Stimulated activated memory B cell treated with anti-CD40 and anti-IgM and Interleukin-4, amounts not matched to agents 10 μg/mL and 1 μg/mL and 100 μg/mL, for 72 hours (primary cell): ENCODE data around the gene AREG.

ENCODE experiments used
- ATAC-seq: fragments of 150-1000 bp; cut with Tn5 transposase; 2 replicates; pipeline ENCODE4 v1.10.0; 2021
- H3K27ac Mint-ChIP-seq: one replicate; pipeline ENCODE4 v1.8.0; 2022; ENCODE audit warnings: mild to moderate bottlenecking, mixed read lengths
- H3K27me3 Mint-ChIP-seq: one replicate; pipeline ENCODE4 v1.8.0; 2022; ENCODE audit warnings: mixed read lengths
- H3K36me3 Mint-ChIP-seq: one replicate; pipeline ENCODE4 v1.8.0; 2022; ENCODE audit warnings: mixed read lengths
- H3K4me1 Mint-ChIP-seq: one replicate; pipeline ENCODE4 v1.8.0; 2022; ENCODE audit warnings: mixed read lengths
- H3K4me3 Mint-ChIP-seq: one replicate; pipeline ENCODE4 v1.8.0; 2022; ENCODE audit warnings: mild to moderate bottlenecking, moderate library complexity, mixed read lengths
- H3K9me3 Mint-ChIP-seq: one replicate; pipeline ENCODE4 v1.8.0; 2022; ENCODE audit warnings: mixed read lengths

The AREG gene

GRCh38 chr4:74447636-74448233 lies 2.8 kb downstream of the AREG start:
- no peak overlapping the region for H3K27ac Mint-ChIP-seq
- H3K9me3 Mint-ChIP-seq, result no peaks in the 10 kb centered on the region
- H3K27me3 Mint-ChIP-seq, result no peaks in the 10 kb centered on the region
- H3K36me3 Mint-ChIP-seq, result peaks cover 2% of the 10 kb centered on the region
- H3K4me1 Mint-ChIP-seq, result no peaks in the 10 kb centered on the region
- H3K4me3 Mint-ChIP-seq, result no peak overlapping the region
- no peak for ATAC-seq

- Mint-ChIP-seq H3K27ac (no peak overlapping the region), H3K4me3 (no peak overlapping the region), H3K9me3 (no peaks in the 10 kb centered on the region), H3K27me3 (no peaks in the 10 kb centered on the region), H3K36me3 (peaks cover 8% of the 10 kb centered on the region), H3K4me1 (no peaks in the 10 kb centered on the region)
- ATAC-seq, result no peak
These were observed 4.8 kb downstream of the AREG start for GRCh38 chr4:74449571-74450297.

DNA sequence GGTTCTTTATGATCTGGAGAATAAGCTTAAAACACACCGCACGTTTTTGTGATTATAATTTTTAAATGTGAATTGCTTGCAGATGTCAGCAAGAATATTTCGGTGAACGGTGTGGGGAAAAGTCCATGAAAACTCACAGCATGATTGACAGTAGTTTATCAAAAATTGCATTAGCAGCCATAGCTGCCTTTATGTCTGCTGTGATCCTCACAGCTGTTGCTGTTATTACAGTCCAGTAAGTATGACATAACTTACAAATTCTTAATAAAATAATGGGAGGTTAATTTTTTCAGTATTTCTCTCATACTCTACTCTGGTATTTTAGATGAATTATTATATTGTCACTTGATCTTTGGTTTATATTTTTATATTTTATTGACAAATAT lies 5.4 kb downstream of the AREG start:
- Mint-ChIP-seq H3K27ac (no peak overlapping the region), H3K36me3 (peaks cover 8% of the 10 kb centered on the region), H3K9me3 (no peaks in the 10 kb centered on the region), H3K4me3 (no peak overlapping the region), H3K27me3 (no peaks in the 10 kb centered on the region), H3K4me1 (no peaks in the 10 kb centered on the region)
- no peak for ATAC-seq

DNA sequence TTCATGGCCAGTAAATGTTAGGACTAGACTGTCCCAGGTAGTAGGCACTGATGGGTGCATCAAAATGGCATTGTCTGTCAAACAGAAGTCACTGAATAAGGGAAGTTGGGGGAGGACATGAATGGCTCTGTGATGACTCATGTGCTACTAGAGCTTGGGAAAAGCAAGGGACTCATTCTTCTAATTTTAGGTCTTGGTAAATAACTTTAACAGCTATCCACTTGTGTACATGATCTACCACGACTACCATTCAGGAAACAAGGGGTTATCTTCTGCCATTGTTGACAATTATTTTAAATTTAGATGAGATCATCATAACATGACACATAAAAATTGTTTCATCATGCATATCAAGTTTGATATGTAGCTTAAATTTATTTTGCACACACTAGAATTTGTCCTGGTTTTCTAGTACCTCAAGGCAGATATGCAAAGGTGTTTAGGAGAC lies 6.3 kb downstream of the AREG start:
- H3K4me3 Mint-ChIP-seq, result no peak overlapping the region
- peaks cover 8% of the 10 kb centered on the region for H3K36me3 Mint-ChIP-seq
- ATAC-seq, result no peak
- H3K4me1 Mint-ChIP-seq, result no peaks in the 10 kb centered on the region
- H3K27me3 Mint-ChIP-seq, result no peaks in the 10 kb centered on the region
- no peak overlapping the region for H3K27ac Mint-ChIP-seq
- H3K9me3 Mint-ChIP-seq, result no peaks in the 10 kb centered on the region

DNA sequence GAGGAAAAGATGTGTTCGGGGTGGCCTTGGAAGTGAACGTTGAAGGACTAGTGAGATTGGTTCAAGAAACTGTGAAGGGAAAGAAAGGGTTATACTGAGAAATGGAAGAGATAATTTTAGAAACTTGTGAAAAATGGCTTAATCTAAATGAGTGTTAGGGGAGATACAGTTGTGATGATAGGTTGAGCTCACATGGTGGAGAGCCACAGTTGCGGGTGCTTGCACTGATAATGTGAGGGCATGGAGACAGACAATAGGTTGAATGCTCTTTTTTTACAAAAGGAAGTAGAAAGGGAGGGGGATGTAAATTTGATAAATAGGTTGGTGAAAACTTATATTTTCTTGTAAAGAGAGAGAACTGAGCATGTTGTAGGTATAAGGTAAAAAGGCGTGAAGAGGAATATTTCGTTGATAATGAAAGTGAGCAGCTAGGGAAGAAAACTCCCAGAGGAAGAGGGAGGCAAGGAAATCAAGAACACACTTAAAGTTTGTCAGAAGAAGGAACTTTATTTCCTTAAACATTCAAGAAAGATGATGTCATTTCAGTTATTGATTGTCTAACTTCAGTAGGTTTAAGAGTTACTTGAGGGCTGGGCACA lies 8.2 kb downstream of the AREG start:
- Mint-ChIP-seq H3K27me3 (no peaks in the 10 kb centered on the region), H3K9me3 (no peaks in the 10 kb centered on the region), H3K4me3 (no peak overlapping the region), H3K4me1 (no peaks in the 10 kb centered on the region), H3K27ac (no peak overlapping the region), H3K36me3 (peaks cover 8% of the 10 kb centered on the region)
- ATAC-seq, result no peak

GRCh38 chr4:74453829-74454742 lies 9.2 kb downstream of the AREG start:
- Mint-ChIP-seq H3K27ac (no peak overlapping the region), H3K9me3 (no peaks in the 10 kb centered on the region)
- no peak for ATAC-seq

GRCh38 chr4:74455361-74456055 lies 10.6 kb downstream of the AREG start:
- peaks cover 15% of the 10 kb centered on the region for H3K27me3 Mint-ChIP-seq
- no peak overlapping the region for H3K27ac Mint-ChIP-seq
- no peak overlapping the region for H3K4me3 Mint-ChIP-seq
- ATAC-seq, result no peak
- peaks cover 8% of the 10 kb centered on the region for H3K36me3 Mint-ChIP-seq
- H3K9me3 Mint-ChIP-seq, result peaks cover 3% of the 10 kb centered on the region
- no peaks in the 10 kb centered on the region for H3K4me1 Mint-ChIP-seq

More at GRCh38 chr4:74453829-74454742, 9.2 kb downstream of the AREG start:
- peaks cover 8% of the 10 kb centered on the region for H3K36me3 Mint-ChIP-seq
- no peaks in the 10 kb centered on the region for H3K4me1 Mint-ChIP-seq
- no peak overlapping the region for H3K4me3 Mint-ChIP-seq
- peaks cover 3% of the 10 kb centered on the region for H3K27me3 Mint-ChIP-seq

GRCh38 chr4:74456056-74456744 lies 11.3 kb downstream of the AREG start:
- H3K4me1 Mint-ChIP-seq, result no peaks in the 10 kb centered on the region
- no peak overlapping the region for H3K4me3 Mint-ChIP-seq
- H3K9me3 Mint-ChIP-seq, result peaks cover 3% of the 10 kb centered on the region
- no peak for ATAC-seq
- no peak overlapping the region for H3K27ac Mint-ChIP-seq
- H3K36me3 Mint-ChIP-seq, result peaks cover 8% of the 10 kb centered on the region
- peaks cover 15% of the 10 kb centered on the region for H3K27me3 Mint-ChIP-seq

- Mint-ChIP-seq H3K36me3 (peaks cover 8% of the 10 kb centered on the region), H3K9me3 (peaks cover 3% of the 10 kb centered on the region), H3K27me3 (peaks cover 15% of the 10 kb centered on the region), H3K4me3 (no peak overlapping the region), H3K4me1 (no peaks in the 10 kb centered on the region), H3K27ac (no peak overlapping the region)
- no peak for ATAC-seq
These were observed 12.0 kb downstream of the AREG start for GRCh38 chr4:74456849-74457395.

- no peak for ATAC-seq
- no peaks in the 10 kb centered on the region for H3K36me3 Mint-ChIP-seq
- no peak overlapping the region for H3K27ac Mint-ChIP-seq
- no peaks in the 10 kb centered on the region for H3K4me1 Mint-ChIP-seq
- peaks cover 15% of the 10 kb centered on the region for H3K27me3 Mint-ChIP-seq
- H3K4me3 Mint-ChIP-seq, result no peak overlapping the region
- peaks cover 6% of the 10 kb centered on the region for H3K9me3 Mint-ChIP-seq
These were observed 15.9 kb downstream of the AREG start for GRCh38 chr4:74460833-74461232.

DNA sequence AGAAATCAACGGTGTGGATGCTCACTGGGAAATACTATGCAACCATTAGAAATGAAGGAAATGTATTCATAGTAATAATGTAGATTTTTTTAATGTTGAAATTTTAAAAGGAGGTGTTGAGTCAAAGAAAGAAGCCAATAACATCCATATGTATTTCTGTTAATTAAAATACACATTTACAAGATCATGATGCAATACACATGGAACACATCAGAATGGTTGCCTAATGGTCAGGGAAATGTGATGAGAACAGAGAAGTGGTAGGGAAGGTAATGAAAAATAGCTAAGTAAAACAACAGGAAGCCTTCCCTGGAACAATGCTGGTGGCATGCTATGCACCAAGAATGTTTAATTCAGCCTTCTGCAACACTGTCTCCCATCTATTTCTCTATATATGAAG lies 18.2 kb downstream of the AREG start:
- peaks cover 6% of the 10 kb centered on the region for H3K9me3 Mint-ChIP-seq
- no peaks in the 10 kb centered on the region for H3K4me1 Mint-ChIP-seq
- no peaks in the 10 kb centered on the region for H3K36me3 Mint-ChIP-seq
- no peak overlapping the region for H3K27ac Mint-ChIP-seq
- peaks cover 15% of the 10 kb centered on the region for H3K27me3 Mint-ChIP-seq
- no peak for ATAC-seq
- no peak overlapping the region for H3K4me3 Mint-ChIP-seq

DNA sequence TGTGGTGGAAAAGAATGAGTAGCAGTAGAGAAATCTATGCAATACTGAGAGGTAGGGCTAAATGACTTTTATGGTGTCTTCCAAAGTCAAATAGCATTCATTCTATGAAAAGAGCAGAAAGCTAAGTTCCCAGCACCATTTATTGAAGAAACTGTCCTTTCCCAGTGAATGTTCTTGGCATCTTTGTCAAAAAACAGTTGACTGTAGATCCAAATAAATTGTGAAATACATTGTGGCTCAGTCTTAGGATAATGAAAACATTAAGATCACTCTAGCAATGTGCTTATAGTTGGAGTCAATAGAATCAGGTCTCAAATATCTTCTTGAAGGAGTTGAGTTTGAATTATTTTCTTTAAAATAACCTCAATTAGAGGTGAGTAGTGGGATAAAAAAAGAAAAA lies 19.4 kb downstream of the AREG start:
- no peak for ATAC-seq
- Mint-ChIP-seq H3K4me1 (no peaks in the 10 kb centered on the region), H3K36me3 (no peaks in the 10 kb centered on the region)

GRCh38 chr4:74466242-74466641 lies 21.3 kb downstream of the AREG start:
- ATAC-seq, result no peak

More for the DNA sequence above, 19.4 kb downstream of the AREG start:
- H3K9me3 Mint-ChIP-seq, result peaks cover 6% of the 10 kb centered on the region
- H3K4me3 Mint-ChIP-seq, result no peak overlapping the region
- peaks cover 10% of the 10 kb centered on the region for H3K27me3 Mint-ChIP-seq
- H3K27ac Mint-ChIP-seq, result no peak overlapping the region

DNA sequence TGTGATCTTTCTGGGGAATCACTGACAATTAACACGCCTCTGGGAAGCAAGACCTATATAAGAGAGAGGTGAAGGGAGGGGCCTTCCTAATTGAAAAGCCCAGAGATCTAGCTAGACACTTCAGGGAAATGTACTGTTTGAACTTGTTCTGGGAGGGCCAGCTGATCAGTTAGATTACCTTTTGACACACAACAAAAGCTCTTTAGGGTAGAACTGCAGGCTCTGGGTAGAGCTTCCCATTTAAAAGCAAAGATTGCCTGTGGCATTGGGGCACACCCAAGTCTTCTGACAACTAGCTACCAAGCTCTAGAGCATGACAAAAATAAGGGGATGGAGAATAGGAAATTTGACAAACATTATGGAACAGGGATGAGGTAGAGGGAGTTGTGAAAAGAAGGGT lies 26.3 kb downstream of the AREG start:
- no peak overlapping the region for H3K4me3 Mint-ChIP-seq

More at GRCh38 chr4:74466242-74466641, 21.3 kb downstream of the AREG start:
- no peaks in the 10 kb centered on the region for H3K4me1 Mint-ChIP-seq
- no peaks in the 10 kb centered on the region for H3K27me3 Mint-ChIP-seq
- no peaks in the 10 kb centered on the region for H3K36me3 Mint-ChIP-seq
- H3K9me3 Mint-ChIP-seq, result peaks cover 3% of the 10 kb centered on the region
- H3K27ac Mint-ChIP-seq, result no peak overlapping the region
- H3K4me3 Mint-ChIP-seq, result no peak overlapping the region

More for the DNA sequence above, 26.3 kb downstream of the AREG start:
- no peak for ATAC-seq
- H3K27me3 Mint-ChIP-seq, result peaks cover 20% of the 10 kb centered on the region
- no peaks in the 10 kb centered on the region for H3K9me3 Mint-ChIP-seq
- no peaks in the 10 kb centered on the region for H3K4me1 Mint-ChIP-seq
- no peak overlapping the region for H3K27ac Mint-ChIP-seq
- no peaks in the 10 kb centered on the region for H3K36me3 Mint-ChIP-seq
